ENCODE results near the gene ZNF287. TPM values are rescaled to one million over a fixed set of nuclear protein-coding genes. Genes with fewer than 3 reads are reported as not detected.

Gene ZNF287
- total and polyA plus RNA-seq, 2 donors (not counting 3 experiments of a cell fraction or from before 2014, with no cell fraction given) = 3.6 to 5.5 TPM

DNA sequence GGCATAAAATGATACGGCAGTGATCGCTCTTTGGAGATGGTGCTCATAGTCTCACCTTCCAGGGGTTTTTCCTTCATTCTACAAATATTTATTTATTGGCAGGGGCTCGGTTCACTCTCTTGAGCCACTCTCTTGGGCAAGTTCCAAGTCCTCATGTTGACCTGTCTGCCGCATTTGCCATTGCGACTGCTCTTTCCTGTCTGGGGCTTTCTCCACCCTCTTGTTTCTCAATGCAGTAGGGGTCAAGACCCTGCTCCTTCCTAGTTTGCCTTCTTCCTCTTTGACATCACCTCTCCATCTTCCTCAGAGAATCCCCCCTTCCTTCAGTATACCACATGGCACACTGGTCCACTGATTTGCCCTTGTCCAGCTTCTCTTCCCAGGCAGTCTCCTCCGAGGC lies 55.1 kb downstream of the ZNF287 start:
- DNase-seq (ENCODE audit: low read depth, low spot score) (no peak), FAIRE-seq (no peak)
- Histone ChIP-seq H3K4me3 (replicated peaks in 1 of 3; ENCODE audit: insufficient read depth in 1 of 3, low read depth in 1 of 3, low read length in 3 of 3) (no peak overlapping the region), H4K20me1 (replicated peaks; ENCODE audit: control insufficient read depth, extremely low read depth, insufficient read depth, low read length) (no peaks in the 10 kb centered on the region), H3K9me3 (replicated peaks; ENCODE audit: control insufficient read depth, insufficient read depth, low read length) (no peaks in the 10 kb centered on the region), H3K27me3 (ENCODE audit: control insufficient read depth in 2 of 2, insufficient read depth in 2 of 2, low read length in 2 of 2) (peaks cover 0 to 12% of the 10 kb centered on the region in 2 experiments), H2AFZ (ENCODE audit: low read depth, low read length) (no peak overlapping the region), H3K27ac (ENCODE audit: insufficient read depth, low read depth, low read length) (no peak overlapping the region), H3K79me2 (ENCODE audit: control insufficient read depth, insufficient read depth, low read length) (no peaks in the 10 kb centered on the region), H3K9me1 (replicated peaks; ENCODE audit: control insufficient read depth, extremely low read depth, insufficient read depth, low read length) (no peaks in the 10 kb centered on the region), H3K4me2 (ENCODE audit: insufficient read depth, low read length) (no peak overlapping the region), H3K36me3 (ENCODE audit: control insufficient read depth in 2 of 2, extremely low read depth in 1 of 2, insufficient read depth in 2 of 2, low read length in 2 of 2) (no peaks in the 10 kb centered on the region), H3K4me1 (ENCODE audit: control insufficient read depth, extremely low read depth, insufficient read depth, low read length) (peaks cover 12% of the 10 kb centered on the region), H3K9ac (replicated peaks; ENCODE audit: extremely low read depth, insufficient read depth, low read length) (no peak overlapping the region)
- dilution Hi-C loops (cut with MboI; ENCODE audit: extremely low pct_ligation_motif_present, low sequenced_read_pairs) (no loop called here), intact Hi-C loops (cut with micrococcal nuclease) (no loop called here)
- TF ChIP-seq FOS (IDR thresholded peaks at IDR 0.05; ENCODE audit: borderline replicate concordance, insufficient read depth, low read length) = no peak
- TF ChIP-seq GATA2 (IDR thresholded peaks at IDR 0.05; ENCODE audit: insufficient read depth, insufficient read length, low read depth, low read length) = no peak
- no peak for TF ChIP-seq EZH2 (IDR thresholded peaks at IDR 0.05; ENCODE audit: borderline replicate concordance, low read depth, low read length, severe bottlenecking)
- no peak for TF ChIP-seq POLR2A (IDR thresholded peaks at IDR 0.05; ENCODE audit: low read depth, low read length)
- TF ChIP-seq, protein P1, sequence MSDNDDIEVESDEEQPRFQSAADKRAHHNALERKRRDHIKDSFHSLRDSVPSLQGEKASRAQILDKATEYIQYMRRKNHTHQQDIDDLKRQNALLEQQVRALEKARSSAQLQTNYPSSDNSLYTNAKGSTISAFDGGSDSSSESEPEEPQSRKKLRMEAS (IDR thresholded peaks at IDR 0.05; ENCODE audit: insufficient read depth, insufficient read length) = no peak
- no peak for TF ChIP-seq POLR2AphosphoS5 (IDR thresholded peaks at IDR 0.05; ENCODE audit: insufficient read depth, low read depth, low read length)
- no peak for TF ChIP-seq JUN (IDR thresholded peaks at IDR 0.05; ENCODE audit: borderline replicate concordance, insufficient read depth, insufficient read length, low read depth)
- TF ChIP-seq, protein P2, sequence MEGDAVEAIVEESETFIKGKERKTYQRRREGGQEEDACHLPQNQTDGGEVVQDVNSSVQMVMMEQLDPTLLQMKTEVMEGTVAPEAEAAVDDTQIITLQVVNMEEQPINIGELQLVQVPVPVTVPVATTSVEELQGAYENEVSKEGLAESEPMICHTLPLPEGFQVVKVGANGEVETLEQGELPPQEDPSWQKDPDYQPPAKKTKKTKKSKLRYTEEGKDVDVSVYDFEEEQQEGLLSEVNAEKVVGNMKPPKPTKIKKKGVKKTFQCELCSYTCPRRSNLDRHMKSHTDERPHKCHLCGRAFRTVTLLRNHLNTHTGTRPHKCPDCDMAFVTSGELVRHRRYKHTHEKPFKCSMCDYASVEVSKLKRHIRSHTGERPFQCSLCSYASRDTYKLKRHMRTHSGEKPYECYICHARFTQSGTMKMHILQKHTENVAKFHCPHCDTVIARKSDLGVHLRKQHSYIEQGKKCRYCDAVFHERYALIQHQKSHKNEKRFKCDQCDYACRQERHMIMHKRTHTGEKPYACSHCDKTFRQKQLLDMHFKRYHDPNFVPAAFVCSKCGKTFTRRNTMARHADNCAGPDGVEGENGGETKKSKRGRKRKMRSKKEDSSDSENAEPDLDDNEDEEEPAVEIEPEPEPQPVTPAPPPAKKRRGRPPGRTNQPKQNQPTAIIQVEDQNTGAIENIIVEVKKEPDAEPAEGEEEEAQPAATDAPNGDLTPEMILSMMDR (IDR thresholded peaks at IDR 0.05; ENCODE audit: extremely low read depth in 1 of 2, insufficient read depth in 1 of 2, low read depth in 1 of 2, low read length in 2 of 2) = no peak
- TF ChIP-seq MYC (IDR thresholded peaks at IDR 0.05; ENCODE audit: low read depth, low read length) = no peak
- no TSS peak for BruUV-seq (replicated peaks)
- CTCF ChIA-PET = interaction anchor here (0.6 kb wide), 1 partner anchor 59 kb away, joined by 3 read pairs; no protein-coding TSS in a partner anchor
- POLR2A ChIA-PET = interaction anchor here (0.6 kb wide), 1 partner anchor 29 kb away, joined by 3 read pairs; no protein-coding TSS in a partner anchor

All from endothelial cell of umbilical vein (primary cell).